GM21723 (cell line): ENCODE results near the gene HDLBP.

Experiments
- ATAC-seq: cut with Tn5 transposase; IDR thresholded peaks from one replicate; pipeline ENCODE4 v1.9.1; 2021; ENCODE audit warnings: mild to moderate bottlenecking, moderate library complexity; ENCODE audit not compliant: unreplicated experiment

HDLBP gene

GRCh38 chr2:241234066-241234790 is 81.2 kb downstream of the HDLBP start:
- no peak for ATAC-seq

DNA sequence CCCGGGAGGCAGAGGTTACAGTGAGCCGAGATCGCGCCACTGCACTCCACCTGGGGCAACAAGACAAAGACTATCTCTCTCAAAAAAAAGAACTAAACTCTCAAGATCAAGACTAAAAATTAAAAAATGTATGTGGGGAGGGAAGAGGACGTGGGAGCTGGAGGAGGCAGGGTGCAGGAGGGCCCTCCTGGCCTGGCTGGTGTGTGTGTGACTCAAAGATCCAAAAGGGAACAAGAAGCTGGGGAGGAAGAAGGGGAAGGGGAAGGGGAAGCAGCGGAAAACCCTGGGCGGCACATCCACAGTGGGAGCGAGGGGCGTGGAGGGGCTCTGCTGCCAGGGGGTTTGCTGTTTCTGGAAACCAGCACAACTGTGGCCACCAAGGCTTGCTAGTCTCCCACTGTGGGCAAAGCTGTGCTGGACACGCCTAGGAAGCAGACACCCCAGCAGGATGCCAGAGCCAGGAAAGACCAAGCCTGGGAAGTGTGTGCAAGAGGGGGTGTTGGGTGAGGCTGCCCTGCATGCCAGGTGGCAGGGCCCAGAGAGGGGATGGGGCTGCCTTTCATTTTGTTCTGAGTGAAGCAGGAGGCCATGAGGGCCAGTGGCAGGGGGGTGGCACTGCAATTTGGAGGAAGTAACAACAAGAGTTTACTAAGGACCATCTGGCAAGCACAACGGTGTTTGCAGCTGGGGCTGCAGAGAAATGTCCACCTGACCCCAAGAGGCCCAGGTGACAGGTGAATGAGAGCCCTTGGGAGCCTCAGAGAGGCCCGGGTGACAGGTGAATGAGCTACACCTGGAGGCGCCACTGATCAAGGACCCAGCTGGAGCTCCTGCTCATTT is 82.5 kb downstream of the HDLBP start:
- ATAC-seq, result no peak

GRCh38 chr2:241230435-241230834 is 85.0 kb downstream of the HDLBP start:
- no peak for ATAC-seq

GRCh38 chr2:241229563-241230401 is 85.7 kb downstream of the HDLBP start:
- no peak for ATAC-seq

DNA sequence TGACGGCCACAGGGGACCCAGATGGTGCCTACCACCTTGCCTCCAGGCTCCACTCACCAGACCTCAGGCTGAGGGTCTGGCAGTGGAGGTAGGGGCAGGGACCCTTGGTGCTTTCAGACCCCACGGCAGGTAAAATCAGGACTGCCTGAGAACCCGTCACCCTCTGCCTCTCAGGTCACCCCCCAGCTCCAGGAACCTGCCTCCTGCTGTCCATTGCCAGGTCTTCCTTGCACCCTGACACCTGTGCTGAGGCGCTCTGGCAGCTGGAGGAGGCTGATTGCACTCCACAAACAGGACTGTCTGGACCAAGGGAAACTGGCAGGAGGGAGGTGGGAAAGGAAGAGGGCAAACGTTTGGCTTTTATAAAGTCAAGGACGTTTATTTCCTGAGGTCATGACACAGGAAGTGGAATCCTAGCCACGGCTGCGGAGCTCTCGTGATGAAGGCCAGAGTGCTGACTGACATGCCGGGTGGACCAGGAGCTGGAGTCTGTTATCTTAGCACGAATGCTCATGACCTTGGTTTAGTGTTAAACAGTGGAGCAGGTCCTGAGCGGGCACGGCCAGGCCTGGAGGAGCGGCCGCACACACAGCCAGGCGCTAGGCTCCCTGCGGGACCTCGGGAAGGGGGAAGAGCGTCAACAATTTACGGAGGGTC is 86.5 kb downstream of the HDLBP start:
- no peak for ATAC-seq

GRCh38 chr2:241228081-241228859 is 87.2 kb downstream of the HDLBP start:
- ATAC-seq, result no peak

DNA sequence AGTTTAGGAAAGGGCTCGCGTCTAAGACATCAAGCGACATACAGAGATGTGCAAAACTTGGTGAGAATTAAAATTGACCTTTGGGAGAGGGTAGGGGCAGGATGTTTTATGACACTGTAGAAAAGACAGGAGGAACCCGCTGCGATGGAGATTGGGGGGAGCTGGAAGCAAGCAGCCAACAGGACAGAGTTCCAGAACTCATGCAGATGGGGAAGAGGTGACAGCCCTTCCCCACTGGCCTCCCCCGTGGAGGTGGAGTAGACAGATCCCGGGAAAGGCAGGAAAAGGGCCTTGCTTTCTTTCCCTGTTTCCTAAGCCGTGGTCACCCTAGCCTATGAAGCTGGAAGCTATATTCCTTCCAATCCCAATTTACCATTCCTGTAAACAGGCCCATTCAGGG is 87.9 kb downstream of the HDLBP start:
- no peak for ATAC-seq

- ATAC-seq, result no peak
These were observed 88.5 kb downstream of the HDLBP start for GRCh38 chr2:241226723-241227572.

GRCh38 chr2:241225983-241226382 is 89.5 kb downstream of the HDLBP start:
- ATAC-seq, result no peak

- no peak for ATAC-seq
These were observed 89.9 kb downstream of the HDLBP start for GRCh38 chr2:241225545-241225944.

DNA sequence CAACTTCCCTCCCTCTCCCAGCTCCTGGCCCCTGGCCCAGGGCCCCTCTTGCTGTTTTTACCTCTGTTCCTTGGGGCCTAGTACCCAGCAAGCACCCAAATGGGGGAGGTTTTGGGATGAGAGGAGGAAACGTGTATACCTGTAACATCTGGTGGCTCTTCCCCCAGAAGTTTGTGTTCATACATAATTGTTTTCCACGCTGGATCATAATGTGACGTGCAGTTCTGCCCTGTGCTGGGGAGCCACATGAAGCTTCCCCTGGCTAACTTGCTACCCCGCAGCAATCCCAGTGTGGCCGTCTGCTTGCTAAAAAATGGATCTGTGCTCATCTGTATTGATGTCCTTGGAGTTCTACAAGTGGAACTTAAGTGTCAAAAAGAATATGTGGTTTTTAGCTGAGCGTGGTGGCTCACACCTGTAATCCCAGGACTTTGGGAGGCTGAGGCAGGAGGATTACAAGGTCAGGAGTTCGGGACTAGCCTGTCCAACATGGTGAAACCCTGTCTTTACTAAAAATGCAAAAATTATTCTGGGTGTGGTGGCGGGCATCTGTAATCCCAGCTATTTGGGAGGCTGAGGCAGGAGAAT is 90.5 kb downstream of the HDLBP start:
- no peak for ATAC-seq

- ATAC-seq, result no peak
These were observed 91.2 kb downstream of the HDLBP start for GRCh38 chr2:241224018-241224850.

- ATAC-seq, result no peak
These were observed 92.1 kb downstream of the HDLBP start for GRCh38 chr2:241223211-241224017.

DNA sequence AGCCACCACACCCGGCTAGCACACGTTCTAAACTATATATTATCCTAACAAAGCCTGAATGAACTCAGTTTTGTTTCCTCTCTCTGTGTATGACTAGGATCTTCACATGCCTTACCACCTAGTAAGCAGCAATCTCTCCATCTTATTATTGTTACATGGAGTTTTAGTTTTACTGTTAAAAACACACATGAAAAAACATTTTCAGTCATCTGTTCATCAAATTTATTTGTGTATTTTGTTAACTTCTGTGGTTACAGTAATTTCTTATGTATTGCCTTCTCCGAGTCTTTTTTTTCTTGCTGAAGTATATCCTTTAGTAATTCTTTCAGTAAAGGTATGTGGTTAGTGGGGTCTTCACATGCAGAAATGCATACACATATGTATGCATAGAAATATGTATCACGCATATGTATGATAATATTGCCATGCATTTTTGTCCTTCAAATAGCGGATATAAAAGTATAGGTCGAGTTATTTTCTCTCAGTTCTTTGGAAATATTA is 95.6 kb downstream of the HDLBP start:
- ATAC-seq, result no peak

DNA sequence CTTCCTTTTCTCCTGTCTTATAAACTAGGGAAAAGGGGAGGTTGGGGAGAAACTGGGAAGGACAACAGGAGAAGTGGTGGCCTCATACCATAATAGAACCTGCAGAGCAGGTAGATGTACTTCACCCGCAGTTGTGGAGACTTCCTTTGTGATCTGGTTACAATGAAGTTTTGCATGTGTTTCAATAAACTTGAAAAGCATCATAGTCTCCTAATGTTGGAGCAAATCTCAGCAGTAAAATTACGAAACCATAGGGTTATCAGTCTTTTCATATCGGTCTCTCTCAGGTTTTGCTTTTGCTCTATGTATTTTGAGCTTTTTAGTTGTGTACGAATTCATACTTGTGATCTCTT is 96.5 kb downstream of the HDLBP start:
- ATAC-seq, result no peak

DNA sequence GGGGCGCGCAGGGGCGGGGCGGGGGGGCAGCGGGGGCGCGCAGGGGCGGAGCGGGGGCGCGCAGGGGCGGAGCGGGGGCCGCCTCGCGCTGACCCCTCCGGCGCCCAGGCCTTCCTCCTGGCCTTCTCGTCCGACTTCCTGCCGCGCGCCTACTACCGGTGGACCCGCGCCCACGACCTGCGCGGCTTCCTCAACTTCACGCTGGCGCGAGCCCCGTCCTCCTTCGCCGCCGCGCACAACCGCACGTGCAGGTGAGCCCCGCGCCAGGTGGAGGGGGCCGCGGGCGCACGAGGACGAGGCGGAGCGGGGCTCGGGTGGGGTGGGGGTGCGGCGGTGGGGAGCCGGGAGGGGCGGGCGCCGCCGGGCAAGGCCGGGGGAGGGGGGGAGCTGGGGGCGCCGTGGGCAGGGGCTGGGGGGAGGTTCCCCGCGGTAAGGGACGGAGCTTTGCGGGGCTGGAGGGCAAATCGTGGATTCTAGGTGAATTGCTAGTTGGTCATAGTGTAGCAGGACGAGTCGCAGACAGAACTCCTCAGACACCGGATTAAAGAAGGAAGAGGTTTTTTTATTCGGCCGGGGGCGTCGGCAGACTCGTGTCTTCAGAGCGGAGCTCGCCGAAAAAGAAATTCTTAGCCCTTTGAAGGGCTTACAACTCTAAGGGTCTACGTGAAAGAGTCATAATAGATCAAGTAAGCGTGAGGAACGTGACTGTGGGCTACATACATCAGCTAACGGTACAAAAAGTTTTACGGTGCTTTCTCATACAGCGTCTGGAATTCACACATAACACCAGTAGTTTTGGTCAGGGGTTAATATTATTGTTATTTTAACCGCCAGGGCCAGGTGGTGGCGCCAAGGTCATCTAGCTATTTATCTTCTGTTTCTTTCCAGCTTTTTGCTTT is 97.1 kb downstream of the HDLBP start:
- no peak for ATAC-seq
